HepG2 (cell line): ENCODE data around the gene ALDH3B2. TPM values are rescaled to one million over a fixed set of nuclear protein-coding genes. Genes with fewer than 3 reads are reported as not detected.

Experiments used
- ATF7 ChIP-seq, 2 experiments: fragments of 450-650 bp in 1 of 2; sonication (generic) in 1 of 2; formaldehyde crosslinking in 1 of 2; IDR thresholded peaks; 2 replicates each; pipeline versions ENCODE4 v1.4.0 to v1.6.1; 2016 to 2020; ENCODE audit warnings: antibody characterized with exemption in 1 of 2, mild to moderate bottlenecking in 1 of 2, missing genetic modification reagents in 1 of 2
- CBFB ChIP-seq: sonication (generic); formaldehyde crosslinking; IDR thresholded peaks from 2 replicates; pipeline ENCODE4 v1.4.0; 2020; ENCODE audit warnings: missing genetic modification reagents
- ELF1 ChIP-seq: sonication (generic); formaldehyde crosslinking; IDR thresholded peaks from 2 replicates; pipeline ENCODE4 v1.4.0; 2020; ENCODE audit warnings: missing genetic modification reagents
- GATAD1 ChIP-seq: IDR thresholded peaks from 2 replicates; pipeline ENCODE4 v1.6.1; 2016; ENCODE audit warnings: missing genetic modification reagents, missing compliant biosample characterization
- NPAS2 ChIP-seq: sonication (generic); formaldehyde crosslinking; IDR thresholded peaks from 2 replicates; pipeline ENCODE4 v1.8.0; 2022; ENCODE audit warnings: mild to moderate bottlenecking, missing genetic modification reagents, borderline replicate concordance
- SAFB2 ChIP-seq: sonication (generic); formaldehyde crosslinking; IDR thresholded peaks from 2 replicates; pipeline ENCODE4 v1.5.1; 2020; ENCODE audit warnings: missing genetic modification reagents, low read depth, mild to moderate bottlenecking, borderline replicate concordance
- UBTF ChIP-seq: sonication (generic); formaldehyde crosslinking; IDR thresholded peaks from 2 replicates; pipeline ENCODE4 v1.4.0; 2020; ENCODE audit warnings: mild to moderate bottlenecking, missing genetic modification reagents
- ZEB1 ChIP-seq: IDR thresholded peaks from 2 replicates; pipeline ENCODE4 v1.6.1; 2012; ENCODE audit warnings: mild to moderate bottlenecking, low read depth, inconsistent platforms; ENCODE audit not compliant: insufficient replicate concordance
- ZNF318 ChIP-seq: sonication (generic); formaldehyde crosslinking; IDR thresholded peaks from 2 replicates; pipeline ENCODE4 v1.4.0; 2020; ENCODE audit warnings: mild to moderate bottlenecking, missing genetic modification reagents
- ZNF350 ChIP-seq: sonication (generic); formaldehyde crosslinking; IDR thresholded peaks from 2 replicates; pipeline ENCODE4 v1.4.0; 2020; ENCODE audit warnings: mild to moderate bottlenecking, low read depth, missing genetic modification reagents, borderline replicate concordance
- ZNF431 ChIP-seq: sonication (generic); formaldehyde crosslinking; IDR thresholded peaks from 2 replicates; pipeline ENCODE4 v1.9.0; 2022; ENCODE audit warnings: missing genetic modification reagents, low read depth, mild to moderate bottlenecking, borderline replicate concordance
- polyA plus RNA-seq, 8 experiments: library from polyadenylated mRNA; depleted of rRNA in 3 of 8; stranded (reverse) in 7 of 8; unstranded in 1 of 8; fragments of >200 nt; fragmentation: Illumina TruSeq in 4 of 8; extraction: Trizol in 4 of 8; gene quantifications; 2 replicates each; pipeline versions ENCODE4 v1.2.1 to v1.2.3, GENCODE V29; 2011 to 2016; ENCODE audit warnings: low read depth in 4 of 8, missing spikeins in 1 of 8, mixed read lengths in 1 of 8; ENCODE audit not compliant: insufficient read depth in 1 of 8
- total RNA-seq, 5 experiments: library from RNA; depleted of rRNA; stranded (reverse); fragments of >200 nt; fragmentation: Illumina TruSeq; extraction: Trizol; gene quantifications; 2 replicates each; pipeline ENCODE4 v1.2.3, GENCODE V29; 2016; ENCODE audit warnings: low read depth in 1 of 5
- TF ChIP-seq, protein P1 (sequence below): sonication (generic); formaldehyde crosslinking; IDR thresholded peaks from 2 replicates; pipeline ENCODE4 v1.4.0; 2020; ENCODE audit warnings: low read depth, mild to moderate bottlenecking, missing genetic modification reagents
- TF ChIP-seq, protein P2 (sequence below): IDR thresholded peaks from 2 replicates; pipeline ENCODE4 v1.6.1; 2018; ENCODE audit warnings: missing genetic modification reagents, mild to moderate bottlenecking, missing compliant biosample characterization

The ALDH3B2 gene
- total and polyA plus RNA-seq, 2 of the 13 experiments (the other 11 are each of a cell fraction or from before 2014, with no cell fraction given) = not detected

- TF ChIP-seq UBTF (CRISPR knock-in tag) (peak; percentile 68; the same call in 1 of the 2 replicates), SAFB2 (CRISPR knock-in tag) (peak; percentile 91), ZNF350 (peak; percentile 78; the same call in 1 of the 2 replicates), CBFB (CRISPR knock-in tag) (peak; percentile 38; the same call in 1 of the 2 replicates), ELF1 (peak; percentile 44; the same call in 1 of the 2 replicates), ZNF431 (peak; percentile 65; the same call in 1 of the 2 replicates), NPAS2 (CRISPR knock-in tag) (no peak), ZNF318 (CRISPR knock-in tag) (0 out of 2 replicates have a peak, but pooled peaks have one; percentile 43), GATAD1 (CRISPR knock-in tag) (peak; percentile 52; the same call in 1 of the 2 replicates), ATF7 (IDR thresholded peaks at IDR 0.05) (no peak), ATF7 (CRISPR knock-in tag; IDR thresholded peaks at IDR 0.05) (peak; percentile 56; the same call in 1 of the 2 replicates), ZEB1 (no peak)
- TF ChIP-seq, protein P1, sequence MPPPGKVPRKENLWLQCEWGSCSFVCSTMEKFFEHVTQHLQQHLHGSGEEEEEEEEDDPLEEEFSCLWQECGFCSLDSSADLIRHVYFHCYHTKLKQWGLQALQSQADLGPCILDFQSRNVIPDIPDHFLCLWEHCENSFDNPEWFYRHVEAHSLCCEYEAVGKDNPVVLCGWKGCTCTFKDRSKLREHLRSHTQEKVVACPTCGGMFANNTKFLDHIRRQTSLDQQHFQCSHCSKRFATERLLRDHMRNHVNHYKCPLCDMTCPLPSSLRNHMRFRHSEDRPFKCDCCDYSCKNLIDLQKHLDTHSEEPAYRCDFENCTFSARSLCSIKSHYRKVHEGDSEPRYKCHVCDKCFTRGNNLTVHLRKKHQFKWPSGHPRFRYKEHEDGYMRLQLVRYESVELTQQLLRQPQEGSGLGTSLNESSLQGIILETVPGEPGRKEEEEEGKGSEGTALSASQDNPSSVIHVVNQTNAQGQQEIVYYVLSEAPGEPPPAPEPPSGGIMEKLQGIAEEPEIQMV (CRISPR knock-in tag) = 0 out of 2 replicates have a peak, but pooled peaks have one; percentile 77
- TF ChIP-seq, protein P2, sequence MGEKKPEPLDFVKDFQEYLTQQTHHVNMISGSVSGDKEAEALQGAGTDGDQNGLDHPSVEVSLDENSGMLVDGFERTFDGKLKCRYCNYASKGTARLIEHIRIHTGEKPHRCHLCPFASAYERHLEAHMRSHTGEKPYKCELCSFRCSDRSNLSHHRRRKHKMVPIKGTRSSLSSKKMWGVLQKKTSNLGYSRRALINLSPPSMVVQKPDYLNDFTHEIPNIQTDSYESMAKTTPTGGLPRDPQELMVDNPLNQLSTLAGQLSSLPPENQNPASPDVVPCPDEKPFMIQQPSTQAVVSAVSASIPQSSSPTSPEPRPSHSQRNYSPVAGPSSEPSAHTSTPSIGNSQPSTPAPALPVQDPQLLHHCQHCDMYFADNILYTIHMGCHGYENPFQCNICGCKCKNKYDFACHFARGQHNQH (CRISPR knock-in tag) = peak; percentile 64; the same call in 1 of the 2 replicates
Observed at GRCh38 chr11:67629386-67630227, 44.8 kb downstream of the ALDH3B2 start, which contains the start of gene NUDT8 (continued).
